Jurkat, Clone E6-1 (cell line): ENCODE data around the gene UPB1.
"Not testable (repeated sequence)": the region's sequence is repeated elsewhere in the genome, so short reads cannot be mapped to it uniquely, and the experiment has no call there.

Experiments used
- DNase-seq: peaks from one replicate; pipeline ENCODE4 v3.0.0-alpha.2; 2011; ENCODE audit warnings: low read depth, low spot score
- H3K4me3 ChIP-seq: 2 replicates; pipeline ENCODE4 v1.5.1; 2011; ENCODE audit warnings: mild to moderate bottlenecking, low read length, control low read depth, moderate library complexity

Gene UPB1

GRCh38 chr22:24518771-24519485 is 23.8 kb downstream of the UPB1 start:
- no peak overlapping the region for H3K4me3 ChIP-seq
- DNase-seq = no peak

DNA sequence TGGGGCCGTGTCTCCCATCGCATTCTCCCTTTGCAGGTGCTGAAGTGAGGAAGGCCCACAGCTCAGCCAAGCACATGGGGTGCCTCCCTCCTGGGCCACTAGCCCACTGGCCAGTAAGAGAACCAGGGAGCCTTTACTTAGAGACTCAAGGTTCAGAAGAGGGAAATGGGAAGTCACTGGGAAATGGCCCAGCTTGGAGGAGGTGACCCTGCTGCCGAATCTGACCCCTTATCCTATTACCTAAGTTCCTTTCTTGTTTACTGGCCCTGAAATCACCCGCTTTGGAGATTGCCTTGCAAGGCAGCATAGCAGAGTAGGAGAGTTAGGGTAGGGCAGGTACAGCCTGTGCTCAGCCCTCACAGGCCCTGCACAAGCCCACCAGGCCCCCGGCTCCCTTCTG is 24.4 kb downstream of the UPB1 start:
- no peak for DNase-seq
- no peak overlapping the region for H3K4me3 ChIP-seq

DNA sequence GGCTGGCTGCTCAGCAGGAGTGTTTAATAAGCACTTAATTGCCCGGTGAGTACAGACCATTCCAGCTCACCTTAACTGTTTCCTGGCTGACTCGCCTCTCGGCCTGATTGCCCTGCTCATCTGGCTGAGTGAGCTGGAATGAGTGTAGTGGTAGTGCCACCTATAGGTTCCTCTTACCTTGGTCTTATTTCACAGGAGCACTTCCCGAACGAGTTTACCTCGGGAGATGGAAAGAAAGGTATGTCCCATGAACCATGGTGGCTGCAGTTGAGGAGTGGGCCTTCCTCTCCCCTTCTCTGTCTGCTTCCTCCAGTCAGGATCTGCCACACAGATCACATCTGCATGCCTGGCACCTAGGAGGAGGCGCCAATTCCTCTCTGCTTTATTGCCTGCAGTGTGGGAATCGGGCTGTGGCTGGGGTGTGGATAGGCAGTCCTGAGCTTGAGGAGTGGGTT is 26.7 kb downstream of the UPB1 start:
- no peak overlapping the region for H3K4me3 ChIP-seq
- peak; percentile 48 for DNase-seq

DNA sequence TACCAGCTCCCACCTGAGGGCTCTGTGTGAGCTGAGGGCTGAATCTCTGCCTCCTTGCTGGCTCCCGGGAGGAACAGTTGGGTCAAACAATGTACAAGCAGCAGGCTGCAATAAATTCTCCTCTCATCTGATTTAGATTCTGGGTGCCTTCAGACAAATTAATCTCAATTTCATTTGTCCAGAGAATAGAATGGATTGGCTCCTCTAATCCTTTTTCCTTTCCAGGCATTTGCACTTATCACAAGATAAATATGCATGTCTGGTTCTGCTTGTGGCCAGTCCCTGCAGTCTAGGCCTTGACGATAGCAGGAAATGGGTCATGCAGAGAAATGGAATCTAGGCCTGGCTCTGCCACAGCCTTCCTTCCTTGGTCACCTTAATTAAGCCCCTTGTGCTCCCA is 28.7 kb downstream of the UPB1 start:
- no peak overlapping the region for H3K4me3 ChIP-seq
- DNase-seq = no peak

GRCh38 chr22:24525416-24526037 is 30.4 kb downstream of the UPB1 start:
- H3K4me3 ChIP-seq = no peak overlapping the region
- DNase-seq = peak; percentile 79

GRCh38 chr22:24526191-24526590 is 31.1 kb downstream of the UPB1 start:
- H3K4me3 ChIP-seq = no peak overlapping the region
- no peak for DNase-seq

GRCh38 chr22:24529898-24530297 is 34.8 kb downstream of the UPB1 start:
- H3K4me3 ChIP-seq = no peak overlapping the region
- DNase-seq = no peak

DNA sequence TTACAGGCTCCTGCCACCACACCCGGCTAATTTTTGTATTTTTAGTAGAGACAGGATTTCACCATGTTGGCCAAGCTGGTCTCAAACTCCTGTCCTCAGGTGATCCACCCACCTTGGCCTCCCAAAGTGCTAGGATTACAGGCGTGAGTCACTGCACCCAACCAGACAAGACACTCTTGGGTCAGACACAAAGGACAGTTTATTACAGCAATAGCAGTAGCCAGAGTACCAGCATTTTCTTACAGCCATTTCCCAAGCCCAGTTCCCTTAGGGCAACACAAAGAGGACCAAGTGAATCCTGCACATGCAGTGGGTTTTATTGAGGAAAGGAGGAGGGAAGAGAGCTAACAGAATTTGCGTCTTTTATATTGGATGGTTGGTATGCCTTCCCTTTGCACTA is 35.8 kb downstream of the UPB1 start:
- H3K4me3 ChIP-seq, DNase-seq: not testable (repeated sequence)

DNA sequence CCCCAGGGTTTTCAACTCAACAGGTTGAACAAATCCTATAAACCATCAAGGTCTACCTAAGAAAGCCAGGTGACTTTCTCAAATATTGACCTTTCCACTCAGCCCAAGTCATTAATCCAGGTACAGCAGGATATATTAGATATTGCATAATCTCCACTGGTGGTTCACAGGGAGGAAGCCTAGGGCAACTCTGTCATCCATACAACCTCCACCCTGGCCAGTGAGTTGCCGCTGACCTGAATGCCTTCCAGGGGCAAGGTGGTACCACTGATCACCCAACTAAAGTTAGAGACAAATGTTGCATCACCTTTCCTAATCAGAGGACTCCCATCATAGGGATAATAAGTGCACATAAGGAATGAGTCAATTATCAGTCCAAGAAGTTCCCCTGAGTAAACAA is 36.9 kb downstream of the UPB1 start:
- no peak overlapping the region for H3K4me3 ChIP-seq
- no peak for DNase-seq

GRCh38 chr22:24535348-24535747 is 40.2 kb downstream of the UPB1 start:
- H3K4me3 ChIP-seq = no peak overlapping the region
- DNase-seq = no peak

DNA sequence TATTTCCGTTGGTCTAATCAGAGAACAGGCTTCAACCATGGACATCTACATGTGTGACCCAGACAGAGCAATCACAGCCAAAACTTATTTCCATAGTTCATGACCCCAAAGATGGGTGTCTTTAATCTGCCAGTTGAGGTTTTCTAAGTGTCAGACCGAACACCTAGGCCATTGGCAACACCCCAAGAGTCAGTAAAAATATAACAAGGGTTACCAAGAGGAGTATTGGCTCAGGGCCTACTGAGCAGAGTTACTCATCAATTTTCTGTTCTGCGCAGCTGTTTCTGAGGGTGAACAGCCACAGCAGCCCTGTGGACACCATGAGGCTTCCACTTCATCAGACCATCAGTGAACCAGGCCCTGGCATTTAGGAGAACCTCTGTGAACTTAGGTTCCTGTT is 41.0 kb downstream of the UPB1 start:
- H3K4me3 ChIP-seq = no peak overlapping the region
- no peak for DNase-seq

GRCh38 chr22:24540470-24540869 is 45.3 kb downstream of the UPB1 start:
- no peak for DNase-seq
- no peak overlapping the region for H3K4me3 ChIP-seq

GRCh38 chr22:24541681-24542515 is 46.8 kb downstream of the UPB1 start:
- DNase-seq = no peak
- H3K4me3 ChIP-seq = no peak overlapping the region

DNA sequence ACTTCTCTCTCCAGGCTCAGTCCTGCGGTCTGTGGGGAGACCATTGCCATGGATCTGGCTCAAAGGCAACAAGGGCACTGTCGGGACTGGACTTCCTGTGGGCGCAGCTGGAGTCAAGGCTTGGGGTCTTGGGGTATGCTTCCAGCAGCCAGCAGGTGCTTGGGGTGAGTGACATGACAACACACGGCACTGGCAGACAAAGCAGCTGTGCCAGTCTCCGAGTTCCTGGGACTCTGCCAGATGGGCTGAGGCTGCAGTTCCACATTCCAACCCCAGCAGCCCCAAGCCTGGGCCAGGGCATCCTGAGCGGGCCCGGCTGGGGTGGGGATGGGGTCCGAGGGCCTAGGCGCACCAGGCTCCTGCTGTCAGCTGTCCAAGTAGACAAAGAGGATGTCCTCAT is 47.5 kb downstream of the UPB1 start:
- DNase-seq = no peak
- no peak overlapping the region for H3K4me3 ChIP-seq

DNA sequence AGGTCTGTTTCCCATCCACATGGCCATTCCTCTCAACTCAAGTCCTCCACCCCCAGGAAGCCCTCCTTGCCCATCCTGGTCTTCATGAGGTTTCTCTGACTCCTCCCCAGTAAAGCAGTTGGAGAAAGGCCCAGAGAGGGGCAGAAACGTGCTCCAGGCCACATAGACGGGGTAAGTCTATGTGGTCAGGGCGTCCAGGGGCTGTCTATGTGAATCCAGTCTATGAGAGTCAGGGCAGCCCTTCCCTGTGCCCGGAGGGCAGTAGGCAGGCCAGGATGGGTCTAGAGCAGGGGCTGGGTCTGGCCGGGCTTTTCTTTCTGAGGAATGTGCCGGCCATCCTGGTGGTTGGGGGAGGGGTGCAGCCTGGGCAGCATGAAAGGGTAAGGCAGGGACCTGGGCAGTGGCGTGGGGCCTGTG is 48.1 kb downstream of the UPB1 start:
- H3K4me3 ChIP-seq = no peak overlapping the region
- no peak for DNase-seq

- DNase-seq = no peak
Observed at GRCh38 chr22:24543679-24544243, 48.6 kb downstream of the UPB1 start.

DNA sequence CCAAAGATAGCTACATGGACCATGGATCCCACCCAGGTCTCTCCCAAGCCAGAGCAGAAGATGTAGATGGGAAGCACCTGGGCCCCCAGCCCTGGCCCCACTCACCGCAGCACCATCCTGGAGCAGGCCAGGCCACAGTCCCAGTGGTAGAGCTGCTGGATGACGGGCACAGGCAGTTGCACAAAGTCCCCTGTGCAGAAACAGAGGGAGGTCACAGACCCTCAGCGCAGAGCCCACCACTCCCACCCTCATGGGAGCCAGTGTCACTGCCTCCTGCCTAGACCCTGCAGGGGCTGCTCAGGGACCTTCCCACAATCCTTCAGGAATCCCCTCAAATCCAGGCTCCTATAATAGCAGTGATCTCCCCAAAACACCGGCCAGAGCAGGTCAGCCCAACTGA is 53.7 kb downstream of the UPB1 start:
- no peak overlapping the region for H3K4me3 ChIP-seq
- no peak for DNase-seq

More at GRCh38 chr22:24543679-24544243, 48.6 kb downstream of the UPB1 start:
- H3K4me3 ChIP-seq = no peak overlapping the region

DNA sequence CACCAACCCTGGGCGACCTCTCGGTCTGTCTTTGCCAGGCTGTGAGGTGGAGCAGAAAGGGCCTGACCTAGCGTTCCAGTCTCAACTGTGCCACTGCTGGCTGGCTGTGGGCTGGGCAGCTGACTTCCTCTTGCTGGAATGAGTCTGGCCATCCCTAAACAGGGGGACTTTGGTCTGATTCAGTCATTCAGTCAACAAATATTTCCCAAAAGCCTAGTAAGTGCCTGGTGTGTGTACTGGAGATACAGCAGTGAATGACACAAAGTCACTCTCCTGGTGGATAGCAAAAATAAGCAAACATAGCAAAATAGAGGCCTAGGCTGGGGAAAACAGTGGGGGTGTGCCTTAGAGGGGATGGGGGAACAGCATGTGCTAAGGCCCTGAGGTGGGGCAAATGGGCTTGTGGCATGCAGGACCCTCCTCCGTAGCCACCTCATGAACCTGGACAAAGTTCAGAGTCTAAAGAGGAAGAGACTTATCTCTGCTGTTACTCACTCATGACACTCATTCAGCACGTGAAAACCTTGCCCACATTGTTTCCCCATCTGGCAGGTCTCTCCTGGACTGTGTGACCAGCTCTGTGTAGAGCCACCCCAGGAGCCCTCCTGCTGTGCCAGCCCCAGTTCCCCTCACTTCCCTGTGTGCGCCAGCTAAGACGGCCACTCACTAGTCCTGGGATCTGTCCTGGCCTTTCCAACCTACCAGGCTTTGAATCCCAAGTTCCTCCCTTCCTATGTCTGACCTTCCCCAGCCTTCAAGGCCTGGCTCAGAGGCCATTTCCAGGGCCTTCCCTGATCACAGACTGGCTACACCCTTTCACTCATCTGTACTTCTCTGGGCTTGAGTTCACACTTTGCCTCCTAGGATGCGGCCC is 55.1 kb downstream of the UPB1 start:
- H3K4me3 ChIP-seq = no peak overlapping the region
- DNase-seq = no peak

GRCh38 chr22:24550902-24551435 is 55.8 kb downstream of the UPB1 start:
- DNase-seq = no peak
- H3K4me3 ChIP-seq = no peak overlapping the region
